ENCODE measurements around the gene C1QTNF1.

The C1QTNF1 gene

DNA sequence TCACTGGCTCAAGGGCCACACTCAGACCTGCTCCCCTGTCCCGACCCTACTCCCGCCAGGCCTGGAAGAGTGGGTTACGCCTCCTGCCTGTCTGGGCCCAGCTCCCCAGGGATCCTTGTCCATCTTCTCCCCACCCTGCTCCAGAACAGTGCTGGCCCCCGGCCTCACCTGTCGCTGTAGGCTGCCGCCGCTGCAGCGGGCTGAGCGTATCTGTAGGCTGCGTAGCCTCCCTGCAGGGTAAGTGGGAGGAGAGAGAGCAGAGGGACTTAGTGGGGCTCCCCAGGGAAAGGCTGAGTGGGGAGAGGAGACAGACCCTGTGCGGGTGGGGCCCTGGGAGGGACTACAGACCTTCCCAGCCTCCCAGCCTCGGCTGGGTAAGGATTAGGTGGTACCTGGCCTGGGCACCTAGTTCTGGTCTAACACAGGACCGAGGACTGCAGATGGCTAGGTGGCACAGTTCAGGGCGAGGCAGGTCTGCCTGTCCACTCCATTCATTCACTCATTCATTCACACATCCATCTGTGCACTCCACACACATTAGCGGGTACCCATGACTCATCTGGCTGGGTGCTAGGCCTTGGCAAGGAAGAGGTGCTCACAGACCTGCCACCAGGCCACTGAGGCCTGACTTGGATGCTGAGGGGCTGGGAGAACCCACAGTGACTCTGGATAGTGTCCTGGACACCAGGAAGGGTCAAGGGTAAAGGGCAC lies 71.5 kb downstream of the C1QTNF1 start:
- peak; percentile 30 to 45 (median 40) for DNase-seq

DNA sequence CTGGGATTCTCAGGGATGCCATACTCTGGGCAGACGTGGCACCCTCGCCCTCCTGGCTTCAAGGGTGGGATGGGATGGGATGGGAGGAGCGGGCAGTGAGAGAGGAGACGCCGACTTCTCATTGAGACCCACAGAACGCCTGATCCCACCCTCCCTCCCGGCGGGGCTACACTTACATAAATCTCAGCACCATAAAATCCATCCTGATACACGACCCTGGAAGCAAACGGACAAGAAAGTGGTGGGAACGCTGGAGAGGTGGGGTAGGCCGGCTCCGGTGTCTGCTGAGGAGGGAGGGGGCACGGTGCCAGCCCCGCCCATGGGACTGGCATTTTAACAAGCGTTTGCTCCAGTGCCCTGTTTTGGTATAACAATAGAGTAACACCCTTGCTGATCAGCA lies 72.5 kb downstream of the C1QTNF1 start:
- no peak for DNase-seq

DNA sequence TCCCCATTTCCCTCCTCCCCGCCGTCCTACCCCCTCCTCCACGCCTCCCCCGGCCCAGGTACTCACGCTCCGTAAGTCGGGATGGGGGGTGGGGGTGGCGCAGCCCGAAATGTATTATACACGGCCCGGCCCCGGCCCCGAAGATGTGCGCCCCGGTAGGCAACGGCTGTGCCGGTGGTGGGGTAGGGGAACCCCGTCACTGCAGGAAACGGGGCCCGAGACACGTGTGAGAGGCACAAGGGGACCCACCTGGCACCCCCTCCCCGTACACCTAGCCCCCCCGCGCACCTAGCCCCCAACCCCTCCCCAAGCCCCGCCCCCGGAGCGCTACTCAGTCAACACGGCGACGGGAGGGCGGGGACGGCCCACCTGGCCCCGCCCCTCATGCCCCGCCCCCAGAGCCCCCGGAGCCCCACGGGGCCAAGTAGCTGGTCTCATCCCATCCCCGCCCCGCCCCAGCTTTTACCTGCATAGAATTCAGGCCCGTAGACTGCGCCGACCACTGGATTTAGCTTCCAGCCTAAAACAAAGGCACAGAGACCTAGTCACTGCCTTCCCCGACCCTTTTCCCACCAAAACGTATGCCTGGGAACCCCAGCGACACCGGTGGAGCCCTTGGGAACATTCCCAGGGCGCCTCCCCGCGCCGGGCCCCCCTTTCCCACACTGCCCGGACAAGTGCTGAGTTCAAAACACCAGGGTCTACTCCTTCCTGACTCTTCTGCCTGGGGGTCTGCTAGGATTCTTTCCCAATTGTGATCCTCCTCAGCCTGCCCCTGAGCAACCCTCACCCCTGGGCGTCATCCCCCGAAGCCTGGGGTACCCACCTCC lies 73.5 kb downstream of the C1QTNF1 start:
- DNase-seq: no peak

DNA sequence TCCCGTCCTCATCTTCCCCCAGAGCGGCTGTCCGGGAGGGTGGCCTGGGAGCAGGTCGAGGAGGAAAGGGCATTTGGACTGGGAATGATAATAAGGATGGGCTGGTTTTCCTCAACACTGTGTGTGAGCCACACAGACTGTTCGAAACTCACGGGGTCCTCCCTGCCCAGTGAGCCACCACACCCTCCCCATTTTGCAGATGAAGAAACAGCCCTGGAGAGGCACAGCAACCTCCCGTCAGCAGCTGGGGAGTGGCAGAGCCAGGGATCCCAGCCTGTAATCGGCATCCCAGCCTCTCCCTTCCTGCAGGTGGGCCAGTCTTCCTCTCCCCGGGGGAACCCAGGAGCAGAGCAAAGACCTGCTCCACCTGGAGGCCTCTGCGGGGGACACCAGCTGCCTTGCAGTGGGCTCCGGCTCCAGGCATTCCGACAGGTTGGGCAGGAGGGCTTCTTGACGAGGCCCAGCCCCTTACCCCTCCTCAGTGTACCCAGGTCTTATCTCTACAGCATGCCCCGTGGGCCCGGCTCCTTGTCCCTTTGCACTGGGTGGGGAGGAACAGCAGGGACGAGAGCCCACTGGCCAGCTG lies 74.4 kb downstream of the C1QTNF1 start:
- peak in 1 of 3 experiments; percentile 7 for DNase-seq
